Endodermal cell (in vitro differentiated cells): ENCODE results near the gene C1orf210. TPM values are rescaled to one million over a fixed set of nuclear protein-coding genes. Genes with fewer than 3 reads are reported as not detected.

Experiments
- DNase-seq: peaks from one replicate; pipeline ENCODE4 v3.0.0-alpha.2; 2017
- H3K27ac ChIP-seq: 2 replicates; pipeline ENCODE4 v1.5.1; 2013; ENCODE audit warnings: mild to moderate bottlenecking, low read depth, low read length, moderate library complexity
- H3K27me3 ChIP-seq: 2 replicates; pipeline ENCODE4 v1.6.1; 2013; ENCODE audit warnings: mild to moderate bottlenecking, low read length, moderate library complexity; ENCODE audit not compliant: insufficient read depth, control insufficient read depth, poor library complexity, severe bottlenecking
- H3K36me3 ChIP-seq: 2 replicates; pipeline ENCODE4 v1.7.0; 2013; ENCODE audit warnings: mild to moderate bottlenecking, low read length, moderate library complexity; ENCODE audit not compliant: control insufficient read depth, insufficient read depth
- H3K4me1 ChIP-seq: one replicate; pipeline ENCODE4 v1.7.0; 2013; ENCODE audit warnings: low read length; ENCODE audit not compliant: control insufficient read depth, insufficient read depth
- H3K4me3 ChIP-seq: 2 replicates; pipeline ENCODE4 v1.5.1; 2013; ENCODE audit warnings: mild to moderate bottlenecking, low read length, moderate library complexity
- H3K9ac ChIP-seq: 2 replicates; pipeline ENCODE4 v1.6.1; 2013; ENCODE audit warnings: mild to moderate bottlenecking, low read length, moderate library complexity; ENCODE audit not compliant: poor library complexity, severe bottlenecking; ENCODE audit errors: extremely low read depth
- H3K9me3 ChIP-seq: 2 replicates; pipeline ENCODE4 v1.6.1; 2013; ENCODE audit warnings: mild to moderate bottlenecking, low read length, moderate library complexity; ENCODE audit not compliant: control insufficient read depth
- H3K27ac Mint-ChIP-seq: 2 replicates; pipeline ENCODE4 v1.8.0; 2020; ENCODE audit warnings: mixed read lengths
- H3K27me3 Mint-ChIP-seq: 2 replicates; pipeline ENCODE4 v1.8.0; 2021; ENCODE audit warnings: mild to moderate bottlenecking, mixed read lengths; ENCODE audit not compliant: insufficient read depth
- H3K36me3 Mint-ChIP-seq: 2 replicates; pipeline ENCODE4 v1.8.0; 2020; ENCODE audit warnings: low read depth, mixed read lengths
- H3K4me1 Mint-ChIP-seq: 2 replicates; pipeline ENCODE4 v1.8.0; 2020; ENCODE audit warnings: mixed read lengths
- H3K4me3 Mint-ChIP-seq: 2 replicates; pipeline ENCODE4 v1.8.0; 2020; ENCODE audit warnings: mild to moderate bottlenecking, moderate library complexity, mixed read lengths
- H3K9me3 Mint-ChIP-seq: 2 replicates; pipeline ENCODE4 v1.8.0; 2020; ENCODE audit warnings: mild to moderate bottlenecking, mixed read lengths
- CTCF ChIP-seq: fragments of 200-600 bp; sonication (generic); conservative IDR thresholded peaks from 2 replicates; pipeline ENCODE4 v1.5.0; 2021; ENCODE audit warnings: antibody characterized with exemption, mild to moderate bottlenecking
- WGBS, 2 experiments: methylation state at CpG; one replicate each; pipeline versions ENCODE4 v1.1.5 to v1.1.7; 2013; ENCODE audit warnings: missing lambda C conversion rate in 2 of 2, mixed read lengths in 1 of 2; ENCODE audit not compliant: insufficient coverage in 1 of 2, insufficient read length in 1 of 2; 5-methylcytosine and 5-hydroxymethylcytosine counted together
- total RNA-seq, 2 donors: library from RNA; stranded (reverse); fragmentation: NEBNext Ultra II Directional in 1 of 2; extraction: Animal tissue kit (Norgen Biotek cat#: 25700) in 1 of 2; gene quantifications; 2 replicates in 1 of 2; 3 replicates in 1 of 2; pipeline ENCODE4 v1.2.1, GENCODE V29; 2021

C1orf210 gene
- total RNA-seq, 2 donors from 2014 or later, result 9.7 to 17.9 TPM

GRCh38 chr1:43246466-43247213, 38.7 kb downstream of the C1orf210 start:
- H3K4me3 Mint-ChIP-seq, result no peak overlapping the region
- Histone ChIP-seq H3K36me3 (no peaks in the 10 kb centered on the region), H3K9ac (no peak overlapping the region), H3K9me3 (peaks cover 44% of the 10 kb centered on the region), H3K27me3 (no peaks in the 10 kb centered on the region), H3K27ac (no peak overlapping the region), H3K4me3 (peak overlapping the region; percentile 51), H3K4me1 (no peaks in the 10 kb centered on the region)
- H3K9me3 Mint-ChIP-seq, result peaks cover 73% of the 10 kb centered on the region
- 92 to 97% methylated on average over 2 to 4 of the region's 4 CpGs for WGBS, 2 experiments
- H3K27me3 Mint-ChIP-seq, result peaks cover 9% of the 10 kb centered on the region
- no peak overlapping the region for H3K27ac Mint-ChIP-seq
- peaks cover 4% of the 10 kb centered on the region for H3K36me3 Mint-ChIP-seq
- H3K4me1 Mint-ChIP-seq, result no peaks in the 10 kb centered on the region
- TF ChIP-seq CTCF, result no peak
- DNase-seq, result no peak

- no peak overlapping the region for H3K4me3 Mint-ChIP-seq
- H3K27ac ChIP-seq, result no peak overlapping the region
- H3K4me1 Mint-ChIP-seq, result no peaks in the 10 kb centered on the region
- TF ChIP-seq CTCF, result no peak
- H3K9ac ChIP-seq, result no peak overlapping the region
- DNase-seq, result no peak
- H3K27me3 ChIP-seq, result no peaks in the 10 kb centered on the region
- no peaks in the 10 kb centered on the region for H3K36me3 Mint-ChIP-seq
- H3K27ac Mint-ChIP-seq, result no peak overlapping the region
- peaks cover 26% of the 10 kb centered on the region for H3K9me3 ChIP-seq
- H3K27me3 Mint-ChIP-seq, result peaks cover 5% of the 10 kb centered on the region
- no peak overlapping the region for H3K4me3 ChIP-seq
- no peaks in the 10 kb centered on the region for H3K36me3 ChIP-seq
- no peaks in the 10 kb centered on the region for H3K4me1 ChIP-seq
- H3K9me3 Mint-ChIP-seq, result peaks cover 57% of the 10 kb centered on the region
- 88 to 95% methylated on average over 5 to 6 of the region's 6 CpGs for WGBS, 2 experiments
These were observed 42.1 kb downstream of the C1orf210 start for GRCh38 chr1:43243299-43243698.

GRCh38 chr1:43241413-43241836, 44.0 kb downstream of the C1orf210 start:
- Mint-ChIP-seq H3K27me3 (peaks cover 5% of the 10 kb centered on the region), H3K9me3 (peaks cover 39% of the 10 kb centered on the region), H3K27ac (no peak overlapping the region), H3K4me1 (no peaks in the 10 kb centered on the region), H3K4me3 (no peak overlapping the region), H3K36me3 (no peaks in the 10 kb centered on the region)
- Histone ChIP-seq H3K27ac (no peak overlapping the region), H3K4me1 (no peaks in the 10 kb centered on the region), H3K27me3 (no peaks in the 10 kb centered on the region), H3K4me3 (no peak overlapping the region), H3K36me3 (no peaks in the 10 kb centered on the region), H3K9me3 (peaks cover 17% of the 10 kb centered on the region), H3K9ac (no peak overlapping the region)
- no peak for DNase-seq
- TF ChIP-seq CTCF, result no peak
- WGBS, 2 experiments, result 50 to 66% methylated on average over 2 to 6 of the region's 6 CpGs
